Astrocyte of the cerebellum (primary cell): Measurements from ENCODE around the gene STK24.

Source experiments
- DNase-seq: peaks from one replicate; pipeline ENCODE4 v3.0.0-alpha.2; 2011; ENCODE audit warnings: low read depth
- H3K4me3 ChIP-seq: 2 replicates; pipeline ENCODE4 v1.5.1; 2011; ENCODE audit warnings: mild to moderate bottlenecking, low read depth, low read length, moderate library complexity
- CTCF ChIP-seq: IDR thresholded peaks from 2 replicates; pipeline ENCODE4 v1.5.1; 2012; ENCODE audit warnings: low read length, low read depth, moderate library complexity, mild to moderate bottlenecking; ENCODE audit errors: missing control alignments
- in situ Hi-C: cut with HindIII; loops from 2 replicates; pipeline ENCODE4 v1.10.0; 2017; ENCODE audit warnings: low sequenced_read_pairs

STK24 gene

GRCh38 chr13:98446234-98446621 is 130.7 kb downstream of the STK24 start:
- no peak for TF ChIP-seq CTCF
- no peak overlapping the region for H3K4me3 ChIP-seq
- DNase-seq, result no peak
- in situ Hi-C loops, result loop anchor here (25.0 kb wide), 1 partner anchor 216 kb away; no protein-coding TSS in a partner anchor

- H3K4me3 ChIP-seq, result no peak overlapping the region
Observed at GRCh38 chr13:98445340-98446233, 131.3 kb downstream of the STK24 start.

GRCh38 chr13:98444381-98444780 is 132.5 kb downstream of the STK24 start:
- in situ Hi-C loops, result loop anchor here (25.0 kb wide), 1 partner anchor 218 kb away; no protein-coding TSS in a partner anchor
- TF ChIP-seq CTCF, result no peak
- no peak for DNase-seq
- H3K4me3 ChIP-seq, result no peak overlapping the region

More at GRCh38 chr13:98445340-98446233, 131.3 kb downstream of the STK24 start:
- TF ChIP-seq CTCF, result peak; percentile 97
- peak; percentile 22 for DNase-seq
- in situ Hi-C loops, result loop anchor here (25.0 kb wide), 1 partner anchor 217 kb away; no protein-coding TSS in a partner anchor

- in situ Hi-C loops, result loop anchor here (25.0 kb wide), 1 partner anchor 218 kb away; no protein-coding TSS in a partner anchor
- H3K4me3 ChIP-seq, result no peak overlapping the region
- no peak for DNase-seq
- no peak for TF ChIP-seq CTCF
Observed at GRCh38 chr13:98443800-98444325, 133.0 kb downstream of the STK24 start.

GRCh38 chr13:98443329-98443728 is 133.6 kb downstream of the STK24 start:
- TF ChIP-seq CTCF, result no peak
- in situ Hi-C loops, result loop anchor here (25.0 kb wide), 1 partner anchor 219 kb away; no protein-coding TSS in a partner anchor
- no peak for DNase-seq
- H3K4me3 ChIP-seq, result no peak overlapping the region

GRCh38 chr13:98442391-98443230 is 134.3 kb downstream of the STK24 start:
- in situ Hi-C loops, result loop anchor here (25.0 kb wide), 1 partner anchor 220 kb away; no protein-coding TSS in a partner anchor
- no peak for TF ChIP-seq CTCF
- no peak for DNase-seq
- H3K4me3 ChIP-seq, result no peak overlapping the region
